SK-N-SH (cell line): ENCODE measurements around the gene IFT52. TPM values are rescaled to one million over a fixed set of nuclear protein-coding genes. Genes with fewer than 3 reads are reported as not detected.

Experiments used
- CTCF ChIA-PET: fragments of 300-600, 350-600 bp; formaldehyde crosslinking; extraction: SDS; loops from one replicate; lab custom pipeline; 2021; lab: Yijun Ruan, JAX
- POLR2A ChIA-PET: fragments of 350-600 bp; sonication (Branson Sonifier 250); formaldehyde crosslinking; extraction: SDS; loops from one replicate; lab custom pipeline; 2020; ENCODE audit warnings: antibody characterized with exemption, inconsistent platforms; lab: Yijun Ruan, JAX
- DNase-seq: peaks from one replicate; pipeline ENCODE4 v3.0.0; 2012
- H2AFZ ChIP-seq: fragments of 200-600 bp; sonication (generic); 2 replicates; pipeline ENCODE4 v1.8.1; 2016; ENCODE audit warnings: antibody characterized with exemption, mild to moderate bottlenecking, low read depth
- H3F3A ChIP-seq: fragments of 200-600 bp; sonication (generic); replicated peaks from 2 replicates; pipeline ENCODE3; 2016; ENCODE audit warnings: antibody characterized with exemption, mild to moderate bottlenecking; ENCODE audit not compliant: insufficient read depth
- H3K27ac ChIP-seq, 2 experiments: fragments of 200-500 bp in 1 of 2; fragments of 200-600 bp in 1 of 2; sonication (Bioruptor generic) in 1 of 2; sonication (generic), shearing (Covaris generic) in 1 of 2; 2 replicates each; pipeline versions ENCODE4 v1.5.1 to v1.6.1; 2014 to 2016; ENCODE audit warnings: low read depth in 2 of 2, inconsistent platforms in 1 of 2, low read length in 1 of 2, mild to moderate bottlenecking in 1 of 2, mixed read lengths in 1 of 2
- H3K27me3 ChIP-seq: fragments of 200-600 bp; sonication (generic), shearing (Covaris generic); 2 replicates; pipeline ENCODE4 v1.6.1; 2016; ENCODE audit warnings: mixed run types; ENCODE audit not compliant: insufficient read depth
- H3K36me3 ChIP-seq, 2 experiments: fragments of 200-500 bp in 1 of 2; fragments of 200-600 bp in 1 of 2; sonication (Bioruptor generic) in 1 of 2; sonication (generic) in 1 of 2; replicated peaks in 1 of 2; 2 replicates each; pipeline versions ENCODE3 to v1.5.1; 2014 to 2016; ENCODE audit warnings: low read length in 1 of 2, mild to moderate bottlenecking in 1 of 2; ENCODE audit not compliant: insufficient read depth in 2 of 2, control insufficient read depth in 1 of 2
- H3K4me1 ChIP-seq, 2 experiments: fragments of 200-500 bp in 1 of 2; fragments of 200-600 bp in 1 of 2; sonication (Bioruptor generic) in 1 of 2; sonication (generic), shearing (Covaris generic) in 1 of 2; 2 replicates each; pipeline versions ENCODE4 v1.5.1 to v1.6.1; 2014 to 2016; ENCODE audit warnings: low read depth in 1 of 2, low read length in 1 of 2, mixed run types in 1 of 2; ENCODE audit not compliant: insufficient read depth in 2 of 2, control insufficient read depth in 1 of 2
- H3K4me2 ChIP-seq: fragments of 200-600 bp; sonication (generic), shearing (Covaris generic); 2 replicates; pipeline ENCODE4 v1.6.1; 2017; ENCODE audit warnings: mixed run types
- H3K4me3 ChIP-seq, 2 experiments: fragments of 200-500 bp in 1 of 2; fragments of 200-600 bp in 1 of 2; sonication (Bioruptor generic) in 1 of 2; sonication (generic), shearing (Covaris generic) in 1 of 2; 2 replicates each; pipeline versions ENCODE4 v1.5.1 to v1.8.1; 2014 to 2016; ENCODE audit warnings: low read depth in 2 of 2, inconsistent platforms in 1 of 2, low read length in 1 of 2, mild to moderate bottlenecking in 1 of 2, mixed read lengths in 1 of 2, moderate library complexity in 1 of 2
- H3K79me2 ChIP-seq: fragments of 200-600 bp; sonication (generic); 2 replicates; pipeline ENCODE4 v1.8.1; 2017; ENCODE audit warnings: mild to moderate bottlenecking; ENCODE audit not compliant: insufficient read depth
- H3K9ac ChIP-seq: fragments of 200-600 bp; sonication (generic); 2 replicates; pipeline ENCODE4 v1.6.1; 2017; ENCODE audit warnings: mixed run types
- H3K9me2 ChIP-seq: fragments of 200-600 bp; sonication (generic); 2 replicates; pipeline ENCODE4 v1.6.1; 2017; ENCODE audit warnings: mixed run types
- H3K9me3 ChIP-seq: fragments of 200-600 bp; sonication (generic); 2 replicates; pipeline ENCODE4 v1.6.1; 2017; ENCODE audit warnings: mixed run types, mild to moderate bottlenecking, moderate library complexity
- H4K20me1 ChIP-seq: fragments of 200-600 bp; sonication (generic); 2 replicates; pipeline ENCODE4 v1.6.1; 2017; ENCODE audit warnings: mild to moderate bottlenecking, mixed run types; ENCODE audit not compliant: insufficient read depth
- CTCF ChIP-seq: fragments of 200-600 bp; sonication (generic); IDR thresholded peaks from 2 replicates; pipeline ENCODE4 v1.6.1; 2017; ENCODE audit warnings: antibody characterized with exemption, mild to moderate bottlenecking, moderate library complexity
- EP300 ChIP-seq, 2 experiments: IDR thresholded peaks; 2 replicates each; pipeline versions ENCODE4 v1.4.0 to v1.6.1; 2012; ENCODE audit warnings: borderline replicate concordance in 1 of 2, low read depth in 1 of 2, low read length in 1 of 2
- GABPA ChIP-seq: IDR thresholded peaks from 2 replicates; pipeline ENCODE4 v1.4.0; 2012; ENCODE audit warnings: low read depth, mild to moderate bottlenecking
- POLR2AphosphoS5 ChIP-seq: IDR thresholded peaks from 2 replicates; pipeline ENCODE4 v1.6.1; 2012; ENCODE audit warnings: low read depth, low read length
- RAD21 ChIP-seq: IDR thresholded peaks from 2 replicates; pipeline ENCODE4 v1.6.1; 2012; ENCODE audit warnings: mild to moderate bottlenecking, low read length
- SMC3 ChIP-seq: IDR thresholded peaks from 2 replicates; pipeline ENCODE4 v1.6.1; 2012; ENCODE audit warnings: low read depth, low read length, improper control_type of control experiment
- USF1 ChIP-seq: IDR thresholded peaks from 2 replicates; pipeline ENCODE4 v1.4.0; 2012; ENCODE audit warnings: low read depth, borderline replicate concordance
- WGBS: methylation state at CpG from one replicate; pipeline ENCODE4 v1.1.6; 2017; ENCODE audit warnings: low lambda C conversion rate; 5-methylcytosine and 5-hydroxymethylcytosine counted together
- polyA plus RNA-seq, 3 experiments: library from polyadenylated mRNA; depleted of rRNA; stranded (reverse); fragments of >200 nt; gene quantifications; 2 replicates each; pipeline ENCODE4 v1.2.3, GENCODE V29; 2012

The IFT52 gene
- polyA plus RNA-seq, 1 of the 3 experiments (the other 2 are of a cell fraction), result 34.0 TPM

GRCh38 chr20:43563429-43563828 lies 27.3 kb upstream of the IFT52 start:
- no peak for DNase-seq

GRCh38 chr20:43563991-43564390 lies 26.7 kb upstream of the IFT52 start:
- Histone ChIP-seq H4K20me1 (no peaks in the 10 kb centered on the region), H2AFZ (no peak overlapping the region), H3K36me3 (no peaks in the 10 kb centered on the region), H3K9ac (no peak overlapping the region), H3K9me3 (no peaks in the 10 kb centered on the region), H3K4me2 (no peak overlapping the region), H3K9me2 (no peaks in the 10 kb centered on the region), H3F3A (no peaks in the 10 kb centered on the region), H3K4me1 (peaks cover 0 to 3% of the 10 kb centered on the region in 2 experiments; a peak in 1 of 4 replicates), H3K27ac (no peak overlapping the region), H3K4me3 (no peak overlapping the region), H3K79me2 (no peaks in the 10 kb centered on the region), H3K27me3 (no peaks in the 10 kb centered on the region)
- CTCF ChIA-PET, result no interaction called here
- WGBS, result 89% methylated on average over 6 of the region's 7 CpGs
- TF ChIP-seq GABPA, result no peak
- no peak for TF ChIP-seq POLR2AphosphoS5
- TF ChIP-seq USF1, result no peak
- POLR2A ChIA-PET, result no interaction called here
- DNase-seq, result no peak

More at GRCh38 chr20:43563429-43563828, 27.3 kb upstream of the IFT52 start:
- TF ChIP-seq RAD21 (0 out of 2 replicates have a peak, but pooled peaks have one; percentile 20), CTCF (no peak)
- TF ChIP-seq, all 33 proteins: peak for 1
- Histone ChIP-seq H3K27me3 (no peaks in the 10 kb centered on the region), H3K9me3 (no peaks in the 10 kb centered on the region), H3K9ac (no peak overlapping the region), H3K36me3 (no peaks in the 10 kb centered on the region), H3F3A (no peaks in the 10 kb centered on the region), H3K4me1 (peaks cover 2 to 3% of the 10 kb centered on the region in 2 experiments; a peak in 1 of 4 replicates), H3K9me2 (no peaks in the 10 kb centered on the region), H3K27ac (no peak overlapping the region), H2AFZ (no peak overlapping the region), H3K79me2 (no peaks in the 10 kb centered on the region), H3K4me3 (no peak overlapping the region), H3K4me2 (no peak overlapping the region), H4K20me1 (no peaks in the 10 kb centered on the region)
- 48% methylated on average over 3 of the region's 3 CpGs for WGBS
- CTCF ChIA-PET, result no interaction called here
- POLR2A ChIA-PET, result no interaction called here

- Histone ChIP-seq H3K9ac (no peak overlapping the region), H4K20me1 (no peaks in the 10 kb centered on the region), H3K27ac (no peak overlapping the region), H3K9me3 (no peaks in the 10 kb centered on the region), H3K9me2 (no peaks in the 10 kb centered on the region), H3K4me2 (no peak overlapping the region), H3K4me3 (no peak overlapping the region), H3F3A (no peaks in the 10 kb centered on the region), H3K36me3 (no peaks in the 10 kb centered on the region), H2AFZ (no peak overlapping the region), H3K79me2 (no peaks in the 10 kb centered on the region), H3K4me1 (peaks cover 0 to 3% of the 10 kb centered on the region in 2 experiments; a peak in 1 of 4 replicates), H3K27me3 (no peaks in the 10 kb centered on the region)
- DNase-seq, result no peak
- ChIA-PET POLR2A (no interaction called here), CTCF (no interaction called here)
- TF ChIP-seq SMC3 (no peak), EP300 (IDR thresholded peaks at IDR 0.05; ENCODE audit: borderline replicate concordance in 1 of 2, low read depth in 1 of 2, low read length in 1 of 2) (no peak)
- WGBS, result 94% methylated on average over 8 of the region's 8 CpGs
These were observed 26.3 kb upstream of the IFT52 start for GRCh38 chr20:43564455-43564854.
